HG03432 (cell line): ENCODE measurements around the gene SDC4.

Experiments used
- ATAC-seq: cut with Tn5 transposase; IDR thresholded peaks from one replicate; pipeline ENCODE4 v1.9.1; 2021; ENCODE audit warnings: mild to moderate bottlenecking, moderate library complexity; ENCODE audit not compliant: unreplicated experiment

Gene SDC4

GRCh38 chr20:45301824-45302271 is 46.4 kb downstream of the SDC4 start:
- no peak for ATAC-seq

DNA sequence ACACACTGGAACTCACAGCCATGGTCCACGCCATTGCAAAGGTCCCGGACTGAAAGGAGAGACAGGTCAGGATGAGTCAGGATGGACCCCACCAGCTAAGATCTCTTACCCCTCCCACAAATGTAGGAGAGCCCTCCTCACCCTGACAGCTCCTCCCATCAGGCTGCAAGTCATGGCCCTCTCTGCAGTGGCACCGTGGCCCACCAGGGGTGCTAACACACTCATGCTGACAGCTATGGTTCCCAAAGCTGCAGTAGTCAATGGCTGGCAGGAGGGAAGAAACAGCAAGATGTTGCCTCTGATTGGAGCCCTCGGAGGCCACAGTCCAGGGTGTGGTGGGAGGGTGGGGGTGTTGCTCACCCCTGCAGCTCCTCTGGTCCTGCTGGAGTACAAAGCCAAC is 47.3 kb downstream of the SDC4 start:
- ATAC-seq: no peak

DNA sequence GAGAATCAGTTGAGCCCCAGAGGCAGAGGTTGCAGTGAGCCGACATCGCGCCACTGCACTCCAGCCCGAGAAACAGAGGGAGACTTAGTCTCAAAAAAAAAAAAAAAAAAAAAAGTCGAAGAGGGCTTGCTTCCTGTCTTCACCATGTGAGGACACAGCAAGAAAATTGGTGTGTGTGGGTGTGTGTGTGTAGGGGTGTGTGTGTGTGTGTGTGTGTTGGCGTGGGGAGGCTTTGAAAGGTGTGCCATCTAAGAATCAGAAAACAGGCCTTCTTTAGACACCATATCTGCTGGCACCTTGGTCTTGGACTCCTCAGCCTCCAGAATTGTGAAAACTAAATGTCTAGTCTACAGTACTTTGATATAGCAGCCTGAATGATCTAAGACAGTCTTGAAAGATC is 48.4 kb downstream of the SDC4 start:
- no peak for ATAC-seq

DNA sequence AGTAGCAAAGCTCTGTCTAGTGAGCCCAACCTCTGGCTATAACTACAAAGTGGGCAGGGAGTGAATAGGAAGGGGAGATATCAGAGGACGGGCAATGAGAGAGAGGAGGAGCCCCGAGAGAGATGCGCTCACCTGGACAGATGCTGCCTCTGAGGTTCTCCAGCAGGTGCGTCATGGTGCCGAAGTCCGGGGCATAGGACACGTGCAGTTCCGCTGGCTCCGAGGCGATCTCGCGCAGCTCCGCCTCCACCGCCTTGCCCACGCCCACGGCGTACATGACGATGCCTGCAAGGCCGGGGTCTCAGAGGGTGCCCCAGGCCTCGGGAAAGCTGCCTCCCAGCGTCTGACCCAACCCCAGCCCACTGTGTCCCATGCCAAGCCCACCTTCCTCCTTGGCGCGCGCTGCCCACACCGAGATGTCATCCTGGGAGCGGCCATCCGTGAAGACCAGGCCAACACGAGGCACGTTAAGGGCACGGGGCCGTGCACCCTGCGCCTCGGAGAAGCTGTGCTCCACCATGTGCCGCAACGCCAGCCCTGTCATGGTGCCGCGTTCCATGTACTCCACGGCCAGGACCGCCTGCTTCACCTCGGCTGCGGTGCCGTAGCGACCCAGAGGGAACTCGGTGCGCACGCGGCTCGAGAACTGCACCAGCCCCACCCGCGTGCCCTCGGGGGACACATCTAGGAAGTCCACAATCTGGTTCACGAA is 50.3 kb downstream of the SDC4 start:
- no peak for ATAC-seq

- ATAC-seq: no peak
Observed at GRCh38 chr20:45294659-45295058, 53.6 kb downstream of the SDC4 start.

DNA sequence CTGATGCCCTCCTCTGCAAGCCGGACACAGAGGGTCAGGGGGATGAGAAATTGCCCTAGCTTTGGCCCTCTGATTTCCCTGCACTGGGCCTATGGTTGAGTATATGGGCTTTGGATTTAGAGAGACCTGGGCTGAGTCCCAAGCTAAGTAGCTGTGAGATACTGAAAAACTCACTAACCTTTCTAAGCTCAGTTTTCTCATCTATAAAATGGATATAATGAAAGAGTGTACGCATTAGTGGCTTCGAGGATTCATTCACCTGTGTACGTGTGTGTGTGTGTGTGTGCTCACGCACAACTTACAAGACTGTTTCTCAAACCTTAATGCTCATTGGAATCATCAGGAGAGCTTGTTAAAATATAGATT is 54.2 kb downstream of the SDC4 start:
- no peak for ATAC-seq

DNA sequence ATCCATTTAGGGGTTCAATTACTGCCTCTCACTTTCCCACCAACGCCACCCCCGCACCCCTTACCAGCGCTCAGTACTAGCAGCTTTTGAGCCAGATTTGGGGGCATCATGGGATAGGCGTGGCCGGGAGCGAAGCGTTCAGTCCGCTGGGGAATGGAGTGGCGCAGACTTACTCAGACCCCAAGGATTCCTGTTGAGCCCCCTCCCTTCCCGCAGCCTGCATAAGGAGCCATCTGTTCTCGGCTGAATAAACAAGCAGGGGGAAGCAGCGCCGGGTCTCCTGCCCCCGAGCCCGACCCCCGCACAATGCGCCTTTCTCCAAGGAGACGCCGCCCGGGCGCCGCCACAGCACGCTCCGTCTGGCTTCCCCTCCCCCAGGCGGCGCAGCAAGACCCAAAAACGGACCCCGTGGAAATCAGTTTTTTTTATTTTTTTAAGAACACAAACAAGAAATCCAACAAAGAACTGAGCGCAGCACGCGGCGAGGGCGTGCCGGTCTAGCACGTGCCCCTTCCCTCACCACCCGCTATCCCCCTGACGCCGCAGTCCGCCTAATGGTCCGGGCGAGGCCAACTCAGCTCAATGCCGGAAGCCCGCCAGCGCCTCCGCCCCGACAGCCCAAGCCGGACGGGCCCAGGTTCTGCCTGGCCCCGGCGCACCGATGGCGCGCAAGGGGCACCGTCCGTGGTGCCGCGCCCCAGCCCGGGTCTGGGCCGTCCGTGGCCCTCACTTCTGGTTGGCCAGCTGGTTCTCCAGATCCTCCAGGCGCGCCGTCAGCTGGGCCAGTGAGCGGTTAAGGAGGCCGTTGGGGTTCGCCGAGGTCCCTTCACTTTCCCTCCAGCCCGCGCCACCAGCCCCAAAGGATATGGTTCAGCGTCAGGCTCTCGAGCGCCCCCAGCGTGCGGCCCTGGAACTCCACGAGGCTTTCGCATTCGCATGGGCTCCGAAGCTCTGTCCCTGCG is 54.9 kb downstream of the SDC4 start:
- ATAC-seq: peak; percentile 72

DNA sequence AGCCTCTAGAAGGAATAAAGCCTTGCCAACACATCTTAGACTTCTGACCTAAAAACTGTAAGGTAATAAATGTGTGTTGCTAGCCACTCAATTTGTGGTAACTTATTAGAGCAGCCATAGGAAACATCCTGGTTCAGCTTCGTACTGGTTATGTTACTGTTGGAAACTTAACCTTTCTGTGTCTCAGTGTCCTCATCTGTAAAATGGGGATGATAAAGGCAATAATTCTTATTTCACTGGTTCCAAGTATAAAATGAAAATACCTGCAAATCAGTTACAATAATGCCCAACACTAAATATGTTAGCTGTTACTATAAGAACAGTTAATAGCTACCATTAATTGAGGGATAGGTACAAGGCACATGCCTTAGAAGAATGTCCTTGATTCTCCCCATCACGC is 55.9 kb downstream of the SDC4 start:
- no peak for ATAC-seq

- no peak for ATAC-seq
Observed at GRCh38 chr20:45291526-45291925, 56.7 kb downstream of the SDC4 start.

- no peak for ATAC-seq
Observed at GRCh38 chr20:45290677-45291355, 57.4 kb downstream of the SDC4 start.

DNA sequence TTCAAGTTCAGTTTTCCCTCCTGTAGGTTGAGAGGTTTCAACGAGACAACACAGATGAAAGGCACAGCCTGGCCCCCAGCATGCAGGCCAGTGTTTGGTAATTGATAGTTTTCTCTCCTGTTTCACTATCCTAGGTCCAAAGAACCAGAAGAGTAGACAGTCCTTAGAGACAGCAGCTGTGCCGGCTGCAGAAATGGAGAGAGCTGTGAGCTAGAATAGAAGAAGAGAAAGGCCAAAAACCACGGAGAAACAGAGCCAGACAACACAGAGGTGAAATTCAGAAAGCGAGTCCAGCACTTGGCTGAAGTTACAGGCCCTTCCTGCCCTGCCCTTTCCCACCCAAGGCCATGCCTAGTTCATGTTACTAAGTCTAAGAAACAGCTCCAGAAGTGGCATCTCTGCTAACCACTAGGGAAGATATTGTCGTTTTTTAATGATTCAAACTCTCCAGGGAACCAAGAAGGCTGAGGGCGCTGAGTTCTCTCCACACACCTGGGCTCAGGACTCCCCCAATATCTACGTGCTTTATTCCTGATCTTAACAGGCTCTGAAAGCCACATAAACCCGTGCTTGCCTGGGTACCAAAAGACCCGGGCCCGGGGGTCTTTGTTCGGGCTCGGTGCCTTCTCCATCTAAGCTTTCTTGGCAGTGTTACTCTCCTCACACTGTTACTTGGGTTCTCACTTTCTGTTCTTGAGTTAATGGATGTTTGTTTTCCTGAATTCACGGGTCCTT is 58.1 kb downstream of the SDC4 start:
- ATAC-seq: no peak

DNA sequence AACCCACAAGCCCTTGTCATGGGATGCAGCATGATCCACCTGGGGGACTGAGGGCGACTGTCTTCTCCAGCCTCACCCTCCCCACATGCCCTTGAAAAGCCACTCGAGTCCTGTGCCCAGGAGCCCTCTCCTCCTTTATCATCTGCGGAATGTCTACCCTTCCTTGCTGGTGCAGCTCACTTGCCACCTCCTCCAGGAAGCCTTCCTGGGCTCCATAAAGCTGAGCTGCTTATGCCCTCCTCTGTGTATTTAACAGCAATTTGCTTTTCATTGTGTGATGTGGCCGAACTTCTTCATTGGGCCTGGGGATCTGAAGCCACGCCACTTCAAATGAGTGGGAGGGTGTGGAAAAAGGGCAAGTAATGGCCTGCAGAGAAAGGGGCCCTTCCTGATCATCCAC is 59.4 kb downstream of the SDC4 start:
- no peak for ATAC-seq

GRCh38 chr20:45288376-45288775 is 59.8 kb downstream of the SDC4 start:
- no peak for ATAC-seq

DNA sequence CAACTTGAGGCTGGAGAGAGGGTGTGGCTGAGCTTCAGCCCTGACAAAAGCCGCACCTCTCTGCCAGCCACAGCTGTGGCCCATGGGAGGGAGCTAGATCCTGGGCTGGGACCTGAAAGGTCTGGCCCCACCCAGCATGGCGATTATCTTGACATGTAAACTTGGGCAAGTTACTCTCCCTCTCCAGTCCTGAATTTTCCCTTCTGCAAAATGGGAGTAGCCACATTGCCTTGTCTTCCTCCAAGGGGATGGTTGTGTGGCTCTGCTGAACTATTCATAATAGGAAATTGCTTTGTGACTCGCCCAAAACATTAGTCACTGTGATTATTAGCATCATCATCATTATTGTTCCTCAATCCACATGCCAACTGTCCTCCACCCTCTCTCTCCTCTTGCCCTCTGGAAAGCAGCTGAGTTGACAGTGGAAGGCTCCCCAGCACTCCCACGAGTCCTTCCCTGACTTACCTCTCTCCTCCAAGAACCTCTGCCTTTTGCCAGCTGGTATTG is 64.6 kb downstream of the SDC4 start:
- ATAC-seq: no peak

GRCh38 chr20:45282700-45283550 is 65.3 kb downstream of the SDC4 start:
- no peak for ATAC-seq

DNA sequence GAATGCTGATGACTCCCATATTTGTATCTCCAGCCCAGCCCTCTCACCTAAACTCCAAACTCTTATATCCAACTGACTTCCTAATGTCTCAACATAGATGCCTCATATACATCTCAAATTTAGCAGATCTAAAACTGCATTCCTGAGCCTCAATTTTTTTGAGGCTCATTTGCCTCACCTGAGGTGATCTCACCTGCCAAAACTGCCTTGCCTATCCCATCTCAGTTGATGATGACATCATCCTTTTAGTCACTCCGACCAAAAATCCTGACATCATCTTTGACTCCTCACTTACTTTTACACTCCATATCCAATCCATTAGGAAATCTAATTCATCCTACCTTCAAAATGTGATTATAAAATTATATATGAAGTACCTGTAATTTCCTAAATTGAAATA is 68.2 kb downstream of the SDC4 start:
- no peak for ATAC-seq

DNA sequence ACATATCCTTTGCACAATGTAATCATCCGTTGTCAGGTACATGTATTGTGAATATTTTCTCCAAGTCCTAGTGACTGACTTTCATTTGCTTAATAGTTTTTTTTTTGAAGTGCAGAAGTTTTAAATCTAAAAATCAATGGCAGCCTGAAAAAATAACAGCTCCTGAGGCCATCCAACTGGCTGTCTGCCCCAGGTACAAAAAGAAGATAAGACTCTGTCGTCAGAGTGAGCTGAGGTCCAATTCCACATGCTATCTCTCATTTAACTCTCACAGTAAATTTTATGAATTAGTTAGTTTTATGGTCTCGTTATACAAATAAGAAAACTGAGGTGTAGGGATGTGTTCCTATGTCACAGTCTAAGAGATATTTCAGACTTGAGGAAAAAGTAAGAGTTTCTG is 72.9 kb downstream of the SDC4 start:
- no peak for ATAC-seq
